Retina (tissue), 1 donor: Measurements from ENCODE around the gene GAGE13.
"Not testable (repeated sequence)": the region's sequence is repeated elsewhere in the genome, so short reads cannot be mapped to it uniquely, and the experiment has no call there.

ENCODE experiments used
- DNase-seq: peaks from one replicate; pipeline ENCODE4 v3.0.0-alpha.2; 2016

Gene GAGE13

GRCh38 chrX:49341449-49341848 lies 10.1 kb downstream of the GAGE13 start:
- not testable (repeated sequence) for DNase-seq

- DNase-seq, result not testable (repeated sequence)
These were observed 13.3 kb downstream of the GAGE13 start for GRCh38 chrX:49344496-49345175.

DNA sequence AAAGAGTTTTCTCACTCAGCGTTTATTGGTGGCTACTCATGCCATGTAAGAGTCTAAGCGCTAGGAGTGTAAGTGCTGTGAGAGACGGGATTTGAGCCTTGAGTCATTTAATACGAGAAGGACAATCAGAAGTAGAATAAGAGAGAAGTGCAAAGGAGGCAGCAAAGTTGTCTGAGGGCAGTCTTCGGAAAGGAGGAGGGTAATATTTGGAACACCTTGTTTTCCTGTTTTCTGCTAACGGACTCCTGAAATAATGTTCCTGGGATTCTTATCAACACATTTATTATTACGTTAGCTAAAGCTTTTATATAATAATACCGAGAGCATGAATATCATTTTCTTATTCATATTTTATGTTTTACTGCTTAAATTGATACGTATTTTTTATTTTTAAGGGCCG lies 14.0 kb downstream of the GAGE13 start:
- DNase-seq, result not testable (repeated sequence)

GRCh38 chrX:49346150-49346549 lies 14.8 kb downstream of the GAGE13 start:
- not testable (repeated sequence) for DNase-seq
